HG02763 (cell line): ENCODE data around the gene MR1.
"Not testable (repeated sequence)": the region's sequence is repeated elsewhere in the genome, so short reads cannot be mapped to it uniquely, and the experiment has no call there.

ENCODE experiments used
- ATAC-seq: cut with Tn5 transposase; IDR thresholded peaks from one replicate; pipeline ENCODE4 v1.9.1; 2021; ENCODE audit warnings: mild to moderate bottlenecking, moderate library complexity; ENCODE audit not compliant: unreplicated experiment

MR1 gene

DNA sequence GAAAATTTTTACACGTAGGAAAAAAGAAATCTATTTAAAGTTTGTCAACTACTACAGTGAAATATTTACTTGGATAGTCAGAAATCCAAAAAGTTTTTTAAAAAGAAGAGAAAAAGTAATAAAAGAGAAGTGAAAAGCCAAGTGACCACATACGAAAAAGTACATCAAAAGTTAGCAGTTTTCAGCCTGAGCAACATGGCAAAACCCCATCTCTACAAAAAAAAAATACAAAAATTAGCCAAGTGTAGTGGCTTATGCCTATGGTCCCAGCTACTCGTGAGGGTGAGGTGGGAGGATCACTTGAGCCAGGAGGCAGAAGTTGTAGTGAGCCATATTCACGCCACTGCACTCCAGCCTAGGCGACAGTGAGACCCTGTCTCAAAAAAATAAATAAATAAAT, 5.2 kb upstream of the MR1 start:
- no peak for ATAC-seq

DNA sequence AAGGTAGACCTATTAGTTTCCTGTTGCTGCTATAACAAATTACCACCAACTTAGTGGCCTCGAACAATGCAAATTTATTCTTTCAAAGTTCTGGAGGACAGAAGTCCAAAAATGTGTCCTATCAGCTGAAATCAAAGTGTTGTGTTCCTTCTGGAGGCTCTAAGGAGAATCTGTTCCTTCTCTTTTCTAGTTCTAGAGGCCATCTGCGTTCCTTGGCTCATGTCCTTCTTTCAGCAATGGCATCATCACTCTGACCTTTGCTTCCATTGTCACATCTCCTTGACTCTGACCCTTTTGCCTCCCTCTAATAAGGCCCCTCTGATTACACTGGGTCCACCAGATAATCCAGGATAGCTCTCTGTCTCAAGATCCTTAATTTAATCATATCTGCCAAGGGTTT, 1.2 kb upstream of the MR1 start:
- no peak for ATAC-seq

DNA sequence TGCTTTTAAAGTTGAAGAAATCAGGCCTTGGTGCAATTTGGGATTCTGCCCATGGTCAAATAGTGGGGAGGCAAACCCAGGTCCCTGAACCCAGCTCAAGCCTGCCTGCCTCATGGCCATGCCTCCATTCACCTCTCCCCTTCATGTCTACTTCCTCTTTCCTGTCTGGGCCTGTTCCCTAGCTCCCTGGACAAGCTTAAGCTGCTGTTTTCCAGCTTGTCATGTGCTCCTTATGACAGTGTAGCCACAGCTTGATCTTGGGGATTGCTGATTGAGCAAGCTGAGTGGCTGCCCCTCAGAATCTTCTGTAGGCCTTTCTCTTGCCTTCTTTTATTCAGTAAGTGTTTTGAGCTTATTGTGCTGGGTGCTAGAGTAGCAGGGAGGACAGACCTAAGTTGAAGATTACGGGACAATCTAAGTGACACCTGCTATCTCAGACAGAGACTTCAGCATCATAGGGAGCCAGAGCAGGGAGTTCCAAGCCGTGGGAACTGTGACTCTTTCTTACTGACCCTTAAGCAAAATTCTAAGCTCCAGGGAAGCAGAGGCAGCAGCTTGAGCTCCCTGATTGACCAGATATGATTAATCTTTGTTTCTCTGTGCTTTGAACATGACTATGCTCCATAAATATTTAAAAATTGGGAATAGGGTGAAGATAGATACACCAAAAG, 520 bp upstream of the MR1 start:
- peak; percentile 23 for ATAC-seq

DNA sequence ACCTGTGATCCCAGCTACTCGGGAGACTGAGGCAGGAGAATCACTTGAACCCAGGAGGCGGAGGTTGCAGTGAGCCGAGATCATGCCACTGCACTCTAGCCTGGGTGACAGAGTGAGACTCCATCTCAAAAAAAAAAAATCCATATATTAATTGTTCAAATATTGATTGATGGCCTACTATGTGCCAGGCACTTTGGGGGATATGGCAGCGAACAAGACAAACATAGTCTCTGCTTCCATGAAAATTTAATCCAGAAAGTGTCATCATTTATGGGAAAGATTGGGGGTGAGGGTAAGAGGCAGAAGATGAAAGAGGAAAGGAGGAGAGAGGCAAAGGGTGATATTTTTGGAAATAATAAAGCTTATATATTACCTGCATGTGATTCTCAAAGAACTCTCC, 1.4 kb downstream of the MR1 start:
- ATAC-seq: not testable (repeated sequence)

DNA sequence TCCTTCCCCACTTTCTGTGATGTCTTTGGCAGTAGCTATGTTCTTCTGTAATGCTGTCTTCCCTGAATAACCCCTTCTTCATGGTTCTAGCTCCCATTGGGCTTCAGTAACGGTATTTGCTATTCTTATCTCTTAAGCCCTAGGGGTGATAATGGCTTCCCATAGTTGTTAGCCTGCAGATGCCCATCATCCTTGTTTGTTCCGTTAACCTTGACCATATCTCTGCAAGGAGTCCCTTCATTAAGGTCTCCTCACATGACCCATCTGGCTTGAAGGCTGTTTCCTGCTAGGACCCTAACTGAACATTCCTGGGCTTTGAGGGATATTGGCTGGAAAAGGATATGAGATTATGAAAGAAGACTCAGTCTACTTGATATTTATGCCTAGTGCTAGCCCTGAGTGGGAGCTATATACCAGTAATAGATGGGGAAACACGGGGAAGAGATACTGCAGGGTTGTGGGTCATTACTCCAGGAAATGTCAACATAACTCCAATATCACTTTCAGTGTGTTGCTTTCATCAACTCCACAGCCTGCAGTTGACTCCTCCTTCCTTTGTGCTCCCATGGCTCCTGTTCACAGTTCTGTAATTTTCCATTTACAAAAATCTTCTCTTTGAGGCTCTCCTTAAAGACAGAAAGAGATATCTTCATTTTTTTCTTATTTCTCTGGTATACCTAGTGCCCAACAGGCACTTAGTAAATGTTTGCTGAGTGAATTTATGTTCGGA, 2.5 kb downstream of the MR1 start:
- no peak for ATAC-seq

DNA sequence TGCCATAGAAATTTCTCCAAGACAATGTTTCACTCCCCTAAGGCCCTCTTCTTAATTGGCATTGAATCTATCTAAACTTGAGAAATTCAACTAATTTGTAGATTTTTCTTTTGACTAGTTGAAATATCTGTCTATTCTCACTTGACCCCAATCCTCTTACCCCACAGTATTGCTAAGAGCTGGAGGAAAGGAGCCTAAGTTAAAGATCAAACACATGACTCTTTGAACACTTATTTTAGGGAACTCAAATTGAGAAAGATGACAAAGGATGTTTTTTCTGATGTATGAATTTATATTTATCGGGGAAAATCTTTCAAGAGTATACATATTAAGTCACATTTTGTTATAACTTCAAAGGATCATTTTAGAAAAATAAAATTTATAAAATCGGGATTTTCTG, 3.6 kb downstream of the MR1 start:
- no peak for ATAC-seq

DNA sequence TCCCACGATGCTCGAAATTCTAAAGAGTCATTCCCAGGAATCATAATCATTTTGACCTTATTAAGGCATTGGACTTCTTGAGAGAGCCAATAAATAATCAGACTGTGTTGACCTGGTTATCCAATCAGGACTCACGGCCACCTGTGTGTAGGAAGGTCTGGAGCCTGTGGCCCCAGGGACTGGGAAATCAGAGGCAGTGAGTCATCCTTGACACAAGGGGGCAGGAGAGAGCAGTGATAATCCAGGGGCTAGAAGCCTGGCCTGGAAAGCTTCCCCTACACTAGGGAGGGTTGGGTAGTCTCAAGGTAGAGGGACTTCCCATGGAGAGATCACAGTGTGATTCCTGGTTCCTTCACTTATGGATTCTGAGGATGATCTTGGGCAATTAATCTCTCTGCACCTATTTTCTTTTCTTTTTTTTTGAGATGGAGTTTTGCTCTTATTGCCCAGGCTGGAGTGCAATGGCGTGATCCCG, 4.7 kb downstream of the MR1 start:
- no peak for ATAC-seq

DNA sequence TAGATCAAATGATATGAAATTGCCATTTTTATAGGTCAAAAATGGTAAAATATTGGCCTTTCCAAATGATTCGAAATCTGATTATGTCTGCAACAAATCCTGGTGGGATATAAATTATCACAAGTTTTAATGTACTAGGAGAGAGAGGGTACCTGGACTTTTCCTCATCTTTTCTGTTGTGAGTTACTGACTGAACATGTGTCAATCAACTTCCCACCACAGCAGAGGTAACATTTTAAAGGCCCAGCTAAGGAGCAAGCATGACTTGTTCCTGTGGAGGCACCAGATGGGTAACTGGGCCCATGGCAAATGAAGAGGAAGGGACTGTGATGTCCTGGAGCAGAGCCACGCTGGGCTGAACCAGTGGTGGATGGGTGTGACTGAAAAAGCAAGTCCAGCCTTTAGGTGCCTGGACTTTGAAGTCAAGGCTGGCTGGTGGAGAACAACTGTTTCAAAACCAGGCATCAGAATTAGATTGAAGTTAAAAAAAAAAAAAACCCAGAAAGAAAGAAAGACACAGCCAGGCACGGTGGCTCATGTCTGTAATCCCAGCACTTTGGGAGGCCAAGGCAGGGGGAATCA, 6.6 kb downstream of the MR1 start:
- no peak for ATAC-seq

DNA sequence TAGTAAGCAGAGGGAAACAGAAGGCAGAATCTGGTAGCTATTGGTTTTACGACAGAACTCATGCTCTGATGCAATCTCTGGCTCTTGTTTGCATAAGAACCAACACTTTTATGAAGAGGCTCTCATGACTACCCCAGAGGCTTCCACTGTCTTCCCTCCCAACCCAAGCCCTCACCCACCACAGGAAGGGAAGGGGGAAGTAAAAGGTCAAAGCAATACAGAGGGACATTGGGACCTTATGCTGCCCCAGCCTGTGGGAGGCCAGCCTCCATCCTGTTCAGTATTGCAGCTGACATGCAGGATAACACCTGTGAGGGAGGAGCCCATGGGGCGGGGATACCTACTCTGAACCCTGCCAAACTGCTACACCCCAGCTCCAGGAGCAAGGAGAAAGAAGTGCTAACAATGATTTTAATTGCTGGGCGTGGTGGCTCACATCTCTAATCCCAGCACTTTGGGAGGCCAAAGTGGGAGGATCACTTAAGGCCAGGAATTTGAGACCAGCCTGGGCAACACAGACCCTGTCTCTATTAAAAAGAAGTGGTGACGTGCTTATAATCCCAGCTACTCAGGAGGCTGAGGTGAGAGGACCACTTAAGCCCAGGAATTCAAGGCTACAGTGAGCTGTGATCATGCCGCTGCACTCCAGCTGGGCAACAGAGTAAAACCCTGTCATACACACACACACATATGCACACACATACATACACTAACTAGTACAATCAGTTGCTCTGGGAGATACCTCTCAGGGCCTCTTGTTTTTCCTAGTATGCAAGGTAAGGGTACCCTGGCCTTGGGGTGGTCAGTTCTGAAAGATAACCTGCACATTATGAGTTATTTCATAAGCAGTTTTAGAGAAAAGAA, 9.5 kb downstream of the MR1 start:
- no peak for ATAC-seq

DNA sequence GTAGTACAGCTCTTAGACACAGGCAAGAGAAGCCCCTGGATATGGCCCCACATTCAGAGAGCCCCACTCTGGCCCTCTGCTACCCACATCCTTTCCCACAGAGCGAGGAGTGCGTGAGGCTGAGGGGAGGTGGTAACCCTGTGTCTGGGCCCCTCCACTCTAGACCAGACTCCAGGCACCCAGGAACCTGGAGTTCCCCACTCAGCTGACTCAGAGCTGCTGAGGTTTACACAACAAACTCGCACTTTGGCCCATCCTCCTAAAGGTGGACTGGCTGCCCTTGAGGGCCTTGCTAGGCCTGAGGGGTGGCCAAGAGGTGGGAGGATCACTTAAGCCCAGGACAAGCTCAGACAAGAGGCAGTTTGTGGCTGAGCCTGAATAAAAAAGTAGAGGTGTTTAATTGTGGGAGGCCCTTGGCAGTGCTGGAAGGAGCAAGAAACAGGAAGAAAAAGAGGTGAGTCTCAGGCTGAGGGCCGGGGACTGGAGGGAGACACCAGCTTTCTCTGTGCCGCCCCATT, 10.7 kb downstream of the MR1 start:
- ATAC-seq: peak; percentile 84

DNA sequence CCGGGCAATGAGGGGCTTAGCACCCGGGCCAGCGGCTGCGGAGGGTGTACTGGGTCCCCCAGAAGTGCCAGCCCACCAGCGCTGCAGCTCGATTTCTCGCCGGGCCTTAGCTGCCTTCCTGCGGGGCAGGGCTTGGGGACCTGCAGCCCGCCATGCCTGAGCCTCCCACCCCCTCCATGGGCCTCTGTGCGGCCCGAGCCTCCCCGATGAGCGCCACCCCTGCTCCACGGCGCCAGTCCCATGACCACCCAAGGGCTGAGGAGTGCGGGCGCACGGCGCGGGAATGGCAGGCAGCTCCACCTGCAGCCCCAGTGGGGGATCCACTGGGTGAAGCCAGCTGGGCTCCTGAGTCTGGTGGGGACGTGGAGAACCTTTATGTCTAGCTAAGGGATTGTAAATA, 12.2 kb downstream of the MR1 start:
- not testable (repeated sequence) for ATAC-seq

DNA sequence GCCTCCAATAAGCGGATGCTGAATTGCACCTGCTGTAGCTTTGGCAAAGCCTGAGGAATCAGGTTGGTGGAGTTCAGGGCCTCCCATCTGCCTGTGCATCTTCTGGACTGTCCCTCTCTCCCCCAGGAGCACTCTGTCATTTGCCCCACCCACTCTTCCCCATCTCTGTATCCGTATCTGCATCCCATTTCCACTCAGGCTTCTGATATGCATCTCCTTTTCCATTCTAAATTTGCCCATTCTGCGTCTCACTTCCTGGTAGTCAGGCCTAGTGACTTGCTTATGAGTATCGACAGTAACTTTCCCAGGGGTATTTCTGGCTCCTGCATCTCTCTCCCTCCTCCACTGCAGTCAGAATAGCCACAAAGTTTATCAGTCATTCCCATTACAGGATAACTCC, 15.6 kb downstream of the MR1 start:
- no peak for ATAC-seq

DNA sequence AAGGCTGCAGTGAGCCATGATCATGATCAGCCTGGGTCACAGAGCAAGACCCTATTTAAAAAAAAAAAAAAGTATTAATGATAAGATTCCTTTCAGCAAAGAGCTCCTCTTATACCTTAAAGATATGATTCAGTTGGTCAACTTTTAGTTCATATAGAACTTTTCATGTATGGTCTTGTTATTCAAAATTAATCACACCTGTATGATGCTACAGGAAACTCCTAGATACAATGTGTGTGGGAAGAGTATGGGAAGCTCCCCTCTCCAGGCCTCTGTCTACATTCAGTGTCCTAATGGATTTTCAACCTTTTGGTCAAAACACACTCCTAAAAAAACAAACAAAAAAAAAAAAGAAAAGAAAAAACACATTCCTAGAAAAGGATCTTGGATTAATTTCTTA, 17.1 kb downstream of the MR1 start:
- ATAC-seq: no peak

DNA sequence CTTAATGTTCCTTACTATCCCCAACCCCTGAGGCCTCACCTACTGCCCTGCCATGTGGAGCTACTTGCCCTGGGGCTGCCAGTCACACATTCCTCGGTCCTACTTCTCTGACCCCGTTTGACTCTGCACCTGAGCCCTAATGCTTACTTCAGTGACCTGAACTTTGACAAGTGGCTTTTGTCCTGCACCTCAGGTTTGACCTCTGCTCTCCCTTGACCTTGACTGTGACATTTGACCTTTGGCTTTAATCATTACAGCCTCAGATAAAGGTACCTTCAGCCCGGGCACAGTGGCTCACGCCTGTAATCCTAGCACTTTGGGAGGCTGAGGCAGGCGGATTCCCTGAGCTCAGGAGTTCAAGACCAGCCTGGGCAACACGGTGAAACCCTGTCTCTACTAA, 22.8 kb downstream of the MR1 start:
- no peak for ATAC-seq

DNA sequence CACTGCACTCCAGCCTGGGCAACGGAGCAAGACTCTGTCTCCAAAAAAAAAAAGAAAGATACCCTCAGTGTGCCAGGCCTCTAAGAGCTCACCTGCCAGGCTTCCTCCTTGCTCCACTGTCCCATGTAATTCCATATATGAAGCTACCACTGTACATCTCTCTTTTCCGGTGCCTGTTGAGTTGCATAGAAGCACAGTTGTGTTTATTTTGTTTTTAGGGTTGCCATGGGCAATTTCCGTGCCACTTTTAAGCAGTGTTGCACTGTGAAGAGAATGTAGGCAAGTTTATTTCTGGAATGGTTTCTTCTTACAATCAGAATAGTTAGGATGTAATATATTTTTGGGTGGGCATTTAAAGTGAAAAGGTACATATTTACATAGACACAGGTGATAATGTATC, 23.3 kb downstream of the MR1 start:
- ATAC-seq: no peak

DNA sequence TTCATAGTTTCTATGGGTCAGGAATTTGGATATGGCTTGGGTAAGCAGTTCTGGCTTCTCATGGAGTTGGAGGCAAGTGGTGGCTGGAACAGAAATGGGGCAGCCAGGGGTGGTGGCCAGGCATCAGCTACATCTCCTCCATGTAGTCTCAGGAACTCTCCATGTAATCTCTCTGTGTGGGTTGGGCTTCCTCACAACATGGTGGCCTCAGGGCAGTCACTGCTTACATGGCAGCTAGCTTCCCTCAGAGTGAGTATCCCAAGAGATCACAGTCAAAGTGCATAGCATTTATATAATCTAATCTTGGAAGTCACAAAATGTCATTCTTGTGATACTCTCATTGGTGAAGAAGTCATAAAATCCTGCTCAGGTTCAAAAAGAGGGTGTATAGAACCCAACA, 25.7 kb downstream of the MR1 start:
- ATAC-seq: no peak

DNA sequence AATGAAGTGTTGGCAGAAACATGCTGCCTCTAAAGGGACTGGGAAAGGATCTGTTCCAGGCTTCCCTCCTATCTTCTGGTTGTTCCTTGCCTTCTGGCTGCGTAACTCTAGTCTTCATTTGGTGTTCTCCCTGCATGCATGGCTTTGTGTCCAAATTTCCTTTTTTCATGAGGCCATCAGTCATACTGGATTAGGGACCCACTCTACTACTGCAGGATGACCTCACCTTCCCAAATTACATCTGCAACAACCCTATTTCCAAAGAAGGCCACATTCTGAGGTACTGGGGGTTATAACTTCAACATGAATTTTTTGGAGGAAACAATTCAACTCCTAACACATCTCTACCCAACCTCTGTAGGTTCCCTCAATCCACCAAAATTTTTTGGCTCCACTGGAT, 26.3 kb downstream of the MR1 start:
- no peak for ATAC-seq

DNA sequence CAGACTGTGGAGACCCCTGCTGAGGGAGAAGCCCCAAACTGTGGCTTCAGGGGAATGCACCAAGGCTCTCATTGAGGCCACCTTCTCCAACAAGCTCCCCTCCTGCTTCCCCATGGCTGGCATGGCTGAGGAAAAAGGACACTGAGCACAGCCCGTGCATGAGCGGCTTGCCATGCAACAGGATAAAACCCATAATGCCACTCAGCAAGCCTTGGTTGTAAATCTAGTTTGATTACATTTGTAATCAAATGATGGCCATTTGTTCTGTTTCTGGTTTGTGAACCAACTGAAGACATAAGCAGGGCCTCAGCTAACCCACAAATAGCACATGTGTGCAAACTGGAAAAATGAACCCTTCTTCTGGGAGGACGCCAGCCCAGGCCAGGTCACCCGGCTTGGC, 27.2 kb downstream of the MR1 start:
- not testable (repeated sequence) for ATAC-seq

DNA sequence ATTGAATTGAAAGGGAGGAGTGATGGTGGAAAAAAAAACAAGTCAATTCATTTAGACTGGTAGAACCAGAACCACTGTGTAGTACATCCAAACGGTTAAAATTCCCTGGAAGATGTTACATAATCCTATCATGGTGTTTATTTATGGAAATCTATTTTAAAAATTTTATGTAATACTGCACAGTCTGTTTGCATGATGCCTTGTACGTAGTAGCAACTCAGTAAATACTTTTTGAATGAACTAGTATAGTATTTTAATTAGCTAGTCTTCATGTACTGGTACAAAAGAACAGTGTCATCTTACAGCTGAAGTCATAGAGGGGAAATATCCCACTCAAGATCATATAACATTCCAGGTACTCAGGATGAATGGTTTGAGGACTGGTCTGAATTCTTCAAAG, 27.7 kb downstream of the MR1 start:
- ATAC-seq: no peak

DNA sequence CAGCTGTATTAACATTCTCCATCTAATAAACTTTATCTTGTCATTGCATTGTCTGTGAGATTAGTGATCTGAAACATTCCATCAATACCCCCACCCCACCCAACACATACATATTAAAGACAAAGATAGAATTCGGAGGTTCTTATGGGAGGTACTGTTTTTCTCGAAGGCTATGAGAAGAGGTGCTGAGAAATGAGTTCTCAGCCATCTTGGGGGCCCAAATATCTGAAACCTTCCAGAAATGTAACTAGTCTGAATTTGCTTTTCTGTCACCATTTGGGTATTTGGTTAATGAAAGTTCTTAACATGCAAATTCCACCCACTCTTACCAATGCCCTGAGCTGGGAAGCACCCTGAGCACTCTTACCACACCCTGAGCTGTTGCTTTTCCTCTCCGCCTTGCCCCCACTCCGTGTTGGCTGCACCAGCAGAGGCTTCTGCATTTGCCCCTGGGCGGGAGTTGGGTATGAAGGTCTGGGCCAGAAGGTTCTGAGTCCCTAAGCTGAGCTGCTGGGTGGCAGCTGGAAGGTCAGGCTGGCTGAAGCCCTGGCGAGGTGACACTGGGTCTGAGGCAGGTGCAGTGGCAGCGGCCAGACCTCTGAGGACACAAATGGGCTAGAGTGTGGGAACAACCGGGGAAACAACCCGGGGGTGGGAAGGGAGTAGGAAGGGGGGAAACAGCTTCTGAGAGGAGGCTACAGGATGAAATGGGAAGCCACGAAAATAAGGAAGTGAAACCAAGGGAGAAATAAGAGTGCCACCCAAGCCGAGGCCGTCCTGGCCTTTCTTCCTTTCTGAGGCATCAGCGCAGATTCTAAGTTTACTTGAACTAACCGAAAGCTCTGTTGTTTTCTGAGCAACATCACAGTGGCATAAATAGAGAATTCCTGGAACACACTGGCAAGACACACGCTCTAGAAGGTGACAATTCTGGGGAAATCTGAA, 28.4 kb downstream of the MR1 start:
- ATAC-seq: peak; percentile 87
